Activated CD4-positive, alpha-beta T cell treated with anti-CD3 and anti-CD28 coated beads, Interleukin-2, amount 10 ng/mL, durations not matched to agents 7 days and 5 days (primary cell): ENCODE data around the gene CCL13. TPM values are rescaled to one million over a fixed set of nuclear protein-coding genes. Genes with fewer than 3 reads are reported as not detected.

Source experiments
- CTCF ChIA-PET: fragments of 350-600 bp; sonication (Branson Sonifier 250); formaldehyde crosslinking; loops from one replicate; lab custom pipeline; 2021; ENCODE audit warnings: antibody characterized with exemption; lab: Charles Lee
- POLR2A ChIA-PET: fragments of 350-600 bp; sonication (Branson Sonifier 250); formaldehyde crosslinking; loops from one replicate; lab custom pipeline; 2021; ENCODE audit warnings: antibody characterized with exemption; lab: Charles Lee
- DNase-seq: peaks from one replicate; pipeline ENCODE4 v3.0.0-alpha.2; 2020
- H3K27ac Mint-ChIP-seq: one replicate; pipeline ENCODE4 v1.8.0; 2021; ENCODE audit warnings: mild to moderate bottlenecking, moderate library complexity, mixed read lengths
- H3K27me3 Mint-ChIP-seq: one replicate; pipeline ENCODE4 v1.8.0; 2021; ENCODE audit warnings: mixed read lengths
- H3K36me3 Mint-ChIP-seq: one replicate; pipeline ENCODE4 v1.8.0; 2021; ENCODE audit warnings: low read depth, mixed read lengths
- H3K4me1 Mint-ChIP-seq: one replicate; pipeline ENCODE4 v1.8.0; 2021; ENCODE audit warnings: mixed read lengths
- H3K4me3 Mint-ChIP-seq: one replicate; pipeline ENCODE4 v1.8.0; 2021; ENCODE audit warnings: mild to moderate bottlenecking, moderate library complexity, mixed read lengths
- H3K9me3 Mint-ChIP-seq: one replicate; pipeline ENCODE4 v1.8.0; 2021; ENCODE audit warnings: mixed read lengths
- total RNA-seq, 2 experiments: library from RNA; stranded (reverse); gene quantifications; one replicate each; pipeline ENCODE4 v1.2.3, GENCODE V29; 2021

The CCL13 gene
- total RNA-seq, 2 experiments from 2014 or later: not detected

DNA sequence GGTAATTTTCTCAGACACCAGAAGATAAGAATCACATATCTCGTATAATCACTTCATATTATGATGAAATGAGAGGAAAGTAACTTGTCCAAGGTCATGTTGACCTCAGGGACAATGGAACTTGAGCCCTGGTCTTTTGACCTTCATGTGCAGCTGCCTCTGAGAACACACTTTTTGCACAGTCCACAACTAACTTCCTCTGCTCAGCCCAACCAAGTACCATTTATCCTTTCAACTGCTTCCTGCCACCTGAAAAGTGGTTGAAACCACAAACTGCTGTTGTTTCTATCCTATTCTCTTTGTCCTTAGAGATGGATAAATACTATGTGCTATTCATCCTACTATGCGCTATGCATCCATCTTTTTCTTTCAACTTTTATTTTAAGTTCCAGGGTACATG, 9.1 kb downstream of the CCL13 start:
- Mint-ChIP-seq H3K27ac (peak overlapping the region; percentile 10), H3K27me3 (peaks cover 11% of the 10 kb centered on the region), H3K9me3 (no peaks in the 10 kb centered on the region), H3K4me1 (peaks cover 60% of the 10 kb centered on the region), H3K36me3 (peaks cover 2% of the 10 kb centered on the region), H3K4me3 (peak overlapping the region; percentile 19)
- POLR2A ChIA-PET: no interaction called here
- peak; percentile 50 for DNase-seq
- CTCF ChIA-PET: interaction anchor here (1.1 kb wide), 1 partner anchor 12 kb away, joined by 3 read pairs; no protein-coding TSS in a partner anchor

DNA sequence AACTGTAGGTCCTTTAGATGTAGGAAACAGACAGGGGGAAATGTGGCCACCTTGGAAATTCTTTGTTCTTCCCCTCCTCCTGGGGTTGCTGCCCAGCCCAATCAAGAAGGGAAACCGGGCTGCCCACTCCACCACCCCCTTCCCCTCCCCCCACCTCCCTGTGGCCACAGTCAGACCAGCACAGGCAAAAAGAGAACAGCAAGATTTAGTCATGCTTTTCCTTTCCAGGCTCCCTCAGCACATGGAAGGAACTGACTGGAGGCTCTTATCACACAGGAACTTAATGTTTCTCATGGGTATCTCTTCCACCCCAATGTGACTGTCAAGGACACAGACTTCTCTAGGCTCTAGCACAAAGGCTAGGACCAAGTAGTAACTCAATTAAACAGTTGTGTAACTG, 9.7 kb downstream of the CCL13 start:
- Mint-ChIP-seq H3K9me3 (no peaks in the 10 kb centered on the region), H3K27ac (peak overlapping the region; percentile 60), H3K4me3 (no peak overlapping the region), H3K4me1 (peaks cover 63% of the 10 kb centered on the region), H3K36me3 (peaks cover 2% of the 10 kb centered on the region), H3K27me3 (peaks cover 11% of the 10 kb centered on the region)
- DNase-seq: no peak
- CTCF ChIA-PET: no interaction called here
- POLR2A ChIA-PET: no interaction called here

DNA sequence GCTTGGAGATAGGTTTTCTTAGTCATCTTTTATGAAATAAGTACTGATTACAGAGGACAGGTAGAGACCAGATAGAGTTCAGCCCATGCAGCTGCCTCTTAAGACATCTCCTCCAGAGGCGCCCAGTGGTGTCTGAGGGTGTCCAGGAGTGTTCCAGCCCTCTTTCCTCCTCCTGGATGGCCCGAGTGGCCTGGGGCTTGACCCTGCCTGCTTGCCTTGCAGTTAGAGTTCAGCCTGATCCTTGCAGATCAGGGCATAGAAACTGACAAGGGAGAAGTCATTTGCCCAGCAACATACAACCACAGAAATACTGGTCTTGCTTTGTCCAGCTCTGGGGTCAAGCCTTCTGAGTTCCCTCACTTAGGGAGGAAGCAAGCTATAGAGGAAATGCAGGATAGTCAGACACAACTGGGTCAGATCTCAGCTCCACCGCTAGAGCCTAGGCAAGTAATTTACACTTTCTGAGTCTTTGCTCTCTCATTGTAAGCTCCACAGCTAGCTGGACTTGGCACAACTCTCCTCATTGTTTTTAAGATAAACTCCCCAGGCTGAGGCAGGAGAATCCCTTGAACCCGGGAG, 10.3 kb downstream of the CCL13 start:
- DNase-seq: no peak
- H3K36me3 Mint-ChIP-seq: peaks cover 2% of the 10 kb centered on the region
- H3K4me3 Mint-ChIP-seq: no peak overlapping the region
- H3K27ac Mint-ChIP-seq: no peak overlapping the region
- ChIA-PET CTCF (no interaction called here), POLR2A (interaction anchor here (0.6 kb wide), 1 partner anchor 56 kb away, joined by 3 read pairs; no protein-coding TSS in a partner anchor)
- peaks cover 63% of the 10 kb centered on the region for H3K4me1 Mint-ChIP-seq
- H3K27me3 Mint-ChIP-seq: peaks cover 11% of the 10 kb centered on the region
- H3K9me3 Mint-ChIP-seq: no peaks in the 10 kb centered on the region

DNA sequence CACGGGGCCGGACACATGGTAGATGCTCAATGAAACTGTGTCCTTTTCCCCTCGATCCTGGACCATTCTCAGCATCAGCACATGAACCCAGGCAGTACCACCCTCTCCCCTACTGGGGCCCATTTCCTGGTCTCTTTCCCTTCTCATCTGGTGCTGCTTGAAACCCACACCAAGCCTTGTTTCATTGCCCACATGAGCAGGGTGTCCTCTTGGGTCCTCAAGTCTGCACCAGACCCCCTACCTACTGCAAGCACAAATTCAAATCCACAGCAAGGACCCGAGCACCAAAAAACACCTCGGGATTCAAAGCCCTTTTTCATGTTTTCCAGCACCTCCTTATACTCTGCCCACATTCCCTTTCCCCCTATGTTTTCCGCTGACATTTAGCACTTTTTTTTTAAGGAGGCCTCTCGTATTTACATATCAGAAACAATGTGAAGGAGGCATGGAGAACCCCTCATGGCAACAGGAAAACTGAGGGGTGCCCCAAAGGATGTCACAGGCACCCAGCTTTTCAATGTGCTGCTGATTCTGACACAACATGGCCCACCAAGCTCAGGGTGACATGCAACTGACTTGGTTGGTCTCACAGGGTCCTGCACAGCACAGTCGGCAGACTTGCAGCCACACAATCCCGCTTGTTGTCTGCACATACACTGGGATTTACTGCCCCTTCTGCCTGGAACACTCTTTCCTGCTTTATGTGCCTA, 11.4 kb downstream of the CCL13 start:
- peaks cover 2% of the 10 kb centered on the region for H3K36me3 Mint-ChIP-seq
- H3K4me3 Mint-ChIP-seq: no peak overlapping the region

DNA sequence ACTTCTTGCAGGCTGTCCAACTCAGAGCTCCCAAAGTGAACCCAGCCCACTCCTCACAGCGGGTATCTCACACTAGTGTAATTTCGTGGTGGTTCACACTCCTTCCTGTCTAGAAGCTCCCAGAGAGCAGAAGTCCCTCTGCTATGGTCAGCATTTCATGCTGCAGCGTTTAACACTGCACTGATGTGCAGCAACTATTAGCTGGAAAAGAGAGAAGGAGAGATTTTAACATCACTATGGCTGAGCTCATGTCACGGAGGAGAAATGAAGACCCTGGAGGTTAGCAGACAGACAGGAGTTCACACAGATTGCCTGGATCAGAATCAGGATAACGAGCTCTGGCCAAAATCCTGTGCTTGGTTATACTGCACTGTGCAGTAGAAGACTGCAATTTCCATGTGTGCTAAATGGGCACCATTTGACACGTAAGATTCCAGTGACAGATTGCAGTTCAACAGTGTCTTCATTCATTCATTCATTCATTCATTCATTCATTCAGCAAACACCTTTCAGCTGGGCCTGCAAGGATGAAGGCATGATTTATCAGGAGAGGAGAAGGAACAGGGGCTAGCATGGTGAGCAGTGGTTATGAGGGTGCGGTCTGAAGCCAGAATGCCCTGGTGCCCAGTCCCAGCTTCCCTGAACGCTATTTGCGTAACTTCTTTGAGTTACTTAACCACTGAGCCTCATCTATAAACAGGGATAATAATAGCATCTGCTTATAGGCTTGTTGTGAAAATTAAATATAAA, 12.1 kb downstream of the CCL13 start:
- H3K4me3 Mint-ChIP-seq: no peak overlapping the region
- H3K27me3 Mint-ChIP-seq: peaks cover 9% of the 10 kb centered on the region
- peaks cover 2% of the 10 kb centered on the region for H3K36me3 Mint-ChIP-seq
- peaks cover 59% of the 10 kb centered on the region for H3K4me1 Mint-ChIP-seq
- no peak overlapping the region for H3K27ac Mint-ChIP-seq
- no peak for DNase-seq
- CTCF ChIA-PET: interaction anchor here (0.7 to 1.1 kb wide), 3 partner anchors 9 to 168 kb away, joined by 3 to 4 read pairs (median 3); no protein-coding TSS in a partner anchor
- POLR2A ChIA-PET: no interaction called here
- H3K9me3 Mint-ChIP-seq: no peaks in the 10 kb centered on the region

More for the DNA sequence above, 11.4 kb downstream of the CCL13 start:
- Mint-ChIP-seq H3K9me3 (no peaks in the 10 kb centered on the region), H3K27ac (no peak overlapping the region), H3K27me3 (peaks cover 9% of the 10 kb centered on the region), H3K4me1 (peaks cover 61% of the 10 kb centered on the region)
- ChIA-PET POLR2A (no interaction called here), CTCF (interaction anchor here (0.7 to 1.1 kb wide), 2 partner anchors 10 to 144 kb away, joined by 3 to 4 read pairs; no protein-coding TSS in a partner anchor)
- no peak for DNase-seq

DNA sequence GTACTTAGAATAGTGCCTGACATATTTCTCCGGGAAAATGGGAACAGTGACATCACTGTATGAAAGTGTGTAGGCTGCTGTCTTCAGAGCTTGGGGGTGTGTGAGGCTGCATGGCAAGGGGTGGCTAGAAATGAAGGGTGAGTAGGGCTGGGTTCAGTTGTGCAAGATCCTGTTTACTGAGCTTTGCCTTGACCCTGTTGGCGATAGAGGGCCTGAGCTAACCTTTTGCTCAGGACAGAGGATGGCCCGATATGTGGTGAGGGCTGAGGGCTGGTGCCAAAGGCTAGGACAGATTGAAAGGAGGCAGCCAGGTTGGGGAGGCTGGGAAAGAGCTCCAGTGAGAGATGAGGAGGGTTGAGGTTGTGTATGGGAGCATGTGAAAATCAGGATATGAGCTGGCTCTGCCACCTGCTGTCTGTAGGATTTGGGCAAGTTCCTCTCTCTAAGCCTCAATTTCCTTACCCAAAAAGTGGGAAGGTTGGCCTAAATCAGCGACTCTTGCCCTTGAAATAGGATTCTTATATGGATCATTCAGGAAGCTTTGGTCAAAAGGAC, 12.7 kb downstream of the CCL13 start:
- DNase-seq: no peak
- Mint-ChIP-seq H3K4me3 (no peak overlapping the region), H3K36me3 (peaks cover 2% of the 10 kb centered on the region), H3K9me3 (no peaks in the 10 kb centered on the region), H3K27ac (no peak overlapping the region), H3K4me1 (peaks cover 58% of the 10 kb centered on the region), H3K27me3 (peaks cover 9% of the 10 kb centered on the region)
- ChIA-PET CTCF (interaction anchor here (0.9 to 1.1 kb wide), 3 partner anchors 9 to 169 kb away, joined by 3 to 4 read pairs (median 3); no protein-coding TSS in a partner anchor), POLR2A (no interaction called here)

DNA sequence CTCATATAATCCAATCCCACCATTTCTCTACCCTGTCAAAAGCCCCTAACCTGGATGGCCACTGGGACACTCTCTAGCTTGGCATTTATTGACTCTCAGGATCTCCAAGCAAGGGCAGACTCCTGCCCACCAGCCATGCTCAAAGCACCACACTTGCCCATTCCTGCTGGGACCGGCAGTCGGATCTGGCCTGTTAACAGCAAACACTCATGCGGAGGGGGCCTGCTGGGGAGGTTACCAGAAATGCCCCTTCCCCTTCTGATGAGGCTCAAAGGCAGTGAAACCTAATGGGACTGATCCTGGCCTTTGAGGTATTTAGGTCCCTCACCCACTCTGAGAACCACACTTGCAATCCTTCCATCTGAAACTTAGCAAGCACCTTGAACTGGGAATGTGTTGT, 13.3 kb downstream of the CCL13 start:
- Mint-ChIP-seq H3K27ac (no peak overlapping the region), H3K36me3 (peaks cover 2% of the 10 kb centered on the region), H3K27me3 (peaks cover 6% of the 10 kb centered on the region), H3K9me3 (no peaks in the 10 kb centered on the region), H3K4me3 (no peak overlapping the region), H3K4me1 (peaks cover 53% of the 10 kb centered on the region)
- ChIA-PET POLR2A (no interaction called here), CTCF (interaction anchor here (0.9 to 1.0 kb wide), 2 partner anchors 8 to 10 kb away, joined by 3 read pairs; no protein-coding TSS in a partner anchor)
- no peak for DNase-seq

DNA sequence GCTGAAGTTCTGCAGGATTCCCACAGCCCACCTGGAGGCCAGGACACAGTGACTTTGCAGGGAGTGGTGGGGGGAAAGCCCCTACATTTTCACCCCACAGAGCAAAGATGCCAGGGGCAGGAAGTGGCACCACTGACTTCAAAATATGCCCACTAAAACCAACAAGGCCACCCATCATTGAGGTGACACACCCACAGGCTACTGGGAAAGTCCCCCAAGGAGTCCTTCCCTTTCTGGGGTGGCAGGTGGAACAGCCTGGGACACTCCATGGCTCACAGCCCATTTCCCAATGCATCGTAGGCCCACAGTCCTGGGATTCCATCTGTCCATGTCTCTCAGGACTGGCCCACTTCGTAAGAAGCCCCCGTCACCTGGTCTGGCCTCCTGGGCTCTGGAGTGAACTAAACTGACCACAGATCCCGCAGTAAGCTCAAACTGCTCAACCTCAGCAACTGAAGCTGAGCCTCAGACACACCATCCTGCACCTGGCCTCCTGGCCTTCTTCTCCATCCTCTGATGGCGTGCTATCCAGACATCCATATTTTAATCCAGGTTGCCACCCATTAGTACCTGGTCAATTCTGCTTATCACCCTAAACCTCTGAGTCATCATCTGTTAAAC, 14.2 kb downstream of the CCL13 start:
- ChIA-PET CTCF (interaction anchor here (1.0 kb wide), 1 partner anchor 9 kb away, joined by 3 read pairs; no protein-coding TSS in a partner anchor), POLR2A (no interaction called here)
- no peak for DNase-seq
- no peaks in the 10 kb centered on the region for H3K9me3 Mint-ChIP-seq
- H3K4me1 Mint-ChIP-seq: peaks cover 44% of the 10 kb centered on the region
- peaks cover 10% of the 10 kb centered on the region for H3K27me3 Mint-ChIP-seq
- peaks cover 2% of the 10 kb centered on the region for H3K36me3 Mint-ChIP-seq
- no peak overlapping the region for H3K27ac Mint-ChIP-seq
- no peak overlapping the region for H3K4me3 Mint-ChIP-seq

DNA sequence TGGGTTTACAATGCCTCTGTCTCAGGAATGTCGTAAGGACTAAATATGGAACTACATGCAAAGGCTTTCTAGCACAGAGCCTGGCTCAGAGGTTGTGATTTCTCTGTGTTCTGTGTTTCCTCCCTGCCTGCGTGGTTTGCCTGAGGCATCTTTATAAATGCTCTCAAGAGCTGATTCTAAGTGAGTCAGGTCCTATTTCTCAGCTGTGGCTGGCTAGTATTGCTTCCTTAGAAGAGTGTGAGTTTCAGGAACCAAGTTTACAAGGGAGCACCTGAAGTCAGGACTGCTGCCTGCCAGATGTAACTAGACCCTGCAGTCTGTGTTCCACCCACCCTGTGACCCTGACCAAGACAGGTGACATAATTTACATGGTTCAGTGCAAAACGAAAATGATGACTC, 14.7 kb downstream of the CCL13 start:
- Mint-ChIP-seq H3K27me3 (peaks cover 13% of the 10 kb centered on the region), H3K4me3 (no peak overlapping the region), H3K36me3 (peaks cover 2% of the 10 kb centered on the region), H3K27ac (no peak overlapping the region), H3K9me3 (no peaks in the 10 kb centered on the region), H3K4me1 (peaks cover 41% of the 10 kb centered on the region)
- ChIA-PET POLR2A (no interaction called here), CTCF (interaction anchor here (2.4 kb wide), 1 partner anchor 9 kb away, joined by 21 read pairs; the partner anchor contains the start of gene CCL1)
- no peak for DNase-seq

DNA sequence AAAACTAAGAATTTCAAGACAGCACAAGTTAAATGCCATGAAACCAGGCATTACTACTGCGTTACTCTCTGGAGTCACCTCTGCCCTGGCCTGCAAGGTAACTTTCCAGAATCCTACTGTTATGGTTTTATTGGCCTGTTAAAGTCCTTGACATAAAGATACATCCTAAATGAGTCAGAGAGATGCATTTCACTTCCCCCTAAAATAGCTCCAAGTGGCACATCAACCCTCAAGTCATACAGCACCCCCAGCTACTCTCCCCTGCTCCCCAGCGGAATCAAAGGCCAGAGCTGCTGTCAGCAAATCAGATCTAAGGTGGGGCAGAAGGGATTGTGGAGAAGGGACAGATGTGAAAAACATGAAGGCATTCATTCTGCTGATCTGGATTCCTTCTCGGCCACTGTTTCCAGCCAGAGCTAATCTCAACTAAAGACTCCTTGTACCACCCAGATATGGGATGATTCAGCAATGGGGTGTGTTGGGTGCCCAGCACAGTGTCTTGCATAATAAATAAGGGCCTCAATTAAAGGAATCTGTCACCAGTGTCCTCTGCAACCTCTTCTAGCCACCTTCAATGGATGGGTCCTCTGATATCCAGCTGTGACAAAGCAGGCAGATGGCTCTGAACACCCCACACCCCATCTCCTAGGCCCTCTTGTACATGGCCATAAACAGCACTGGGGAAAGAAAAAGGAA, 15.3 kb downstream of the CCL13 start:
- Mint-ChIP-seq H3K36me3 (no peaks in the 10 kb centered on the region), H3K4me1 (peaks cover 37% of the 10 kb centered on the region), H3K9me3 (no peaks in the 10 kb centered on the region), H3K27ac (no peak overlapping the region), H3K27me3 (peaks cover 14% of the 10 kb centered on the region), H3K4me3 (no peak overlapping the region)
- CTCF ChIA-PET: interaction anchor here (2.4 kb wide), 1 partner anchor 10 kb away, joined by 21 read pairs; the partner anchor contains the start of gene CCL1
- DNase-seq: no peak
- POLR2A ChIA-PET: no interaction called here

DNA sequence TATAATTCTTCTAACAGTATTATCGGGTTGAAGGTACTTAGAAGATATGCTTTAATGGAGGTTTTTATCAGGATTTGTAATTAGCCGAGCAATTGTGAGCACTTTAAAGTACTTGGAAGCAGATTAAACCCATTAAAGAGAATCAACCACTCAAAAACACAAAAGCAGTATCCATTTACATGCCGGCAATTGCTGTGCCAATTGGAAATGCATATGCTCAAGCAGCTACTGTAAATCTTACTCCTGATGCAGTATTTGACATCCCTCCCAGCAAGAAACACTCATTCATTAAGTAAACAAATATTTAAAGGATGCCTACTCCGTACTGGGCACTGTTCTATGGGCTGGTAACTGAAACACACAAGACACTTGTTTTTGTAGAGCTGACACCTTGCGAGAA, 18.2 kb downstream of the CCL13 start:
- Mint-ChIP-seq H3K36me3 (no peaks in the 10 kb centered on the region), H3K9me3 (no peaks in the 10 kb centered on the region), H3K27me3 (peaks cover 14% of the 10 kb centered on the region), H3K27ac (no peak overlapping the region), H3K4me1 (peaks cover 54% of the 10 kb centered on the region), H3K4me3 (no peak overlapping the region)
- no peak for DNase-seq
- ChIA-PET CTCF (interaction anchor here (1.5 kb wide), 1 partner anchor 13 kb away, joined by 6 read pairs; no protein-coding TSS in a partner anchor), POLR2A (no interaction called here)
